SK-N-SH treated with all-trans-retinoic acid at 6 μM for 48 hours (cell line): ENCODE measurements around the gene OAS2.

Experiments used
- ATAC-seq: fragments of 200-7000 bp; cut with Tn5 transposase; 3 replicates; pipeline ENCODE4 v1.9.1; 2020; ENCODE audit warnings: mild to moderate bottlenecking, moderate library complexity
- ARNTL ChIP-seq: fragments of 450-650 bp; formaldehyde crosslinking; IDR thresholded peaks from 2 replicates; pipeline ENCODE4 v1.5.0; 2020; ENCODE audit warnings: low read depth, mild to moderate bottlenecking, moderate library complexity, borderline replicate concordance
- BACH2 ChIP-seq: fragments of 250-450 bp; sonication (Bioruptor Pico); IDR thresholded peaks from 2 replicates; pipeline ENCODE4 v1.9.0; 2021; ENCODE audit warnings: mild to moderate bottlenecking, borderline replicate concordance
- CREB5 ChIP-seq: fragments of 250-450 bp; sonication (Bioruptor Pico); IDR thresholded peaks from 2 replicates; pipeline ENCODE4 v1.5.1; 2020; ENCODE audit warnings: low read depth, mild to moderate bottlenecking, moderate library complexity
- CSDC2 ChIP-seq: fragments of 250-450 bp; sonication (Bioruptor Pico); IDR thresholded peaks from 2 replicates; pipeline ENCODE4 v1.5.0; 2020; ENCODE audit warnings: mild to moderate bottlenecking, moderate library complexity
- CSRNP3 ChIP-seq: fragments of 250-450 bp; sonication (Bioruptor Pico); IDR thresholded peaks from 2 replicates; pipeline ENCODE4 v1.5.1; 2021; ENCODE audit warnings: mild to moderate bottlenecking, moderate library complexity
- GLIS3 ChIP-seq: fragments of 250-450 bp; sonication (Bioruptor Pico); IDR thresholded peaks from 2 replicates; pipeline ENCODE4 v1.5.0; 2020; ENCODE audit warnings: mild to moderate bottlenecking, moderate library complexity
- ISL1 ChIP-seq: fragments of 250-450 bp; sonication (Bioruptor Pico); IDR thresholded peaks from 2 replicates; pipeline ENCODE4 v2.1.2; 2022; ENCODE audit warnings: mild to moderate bottlenecking, moderate library complexity
- OSR1 ChIP-seq: fragments of 250-450 bp; sonication (Bioruptor Pico); IDR thresholded peaks from 2 replicates; pipeline ENCODE4 v1.8.0; 2022; ENCODE audit warnings: moderate library complexity, mild to moderate bottlenecking, inconsistent platforms
- POU6F1 ChIP-seq: fragments of 250-450 bp; sonication (Bioruptor Pico); IDR thresholded peaks from 2 replicates; pipeline ENCODE4 v1.8.0; 2021; ENCODE audit warnings: low read depth, mild to moderate bottlenecking, moderate library complexity, borderline replicate concordance
- PPARA ChIP-seq: fragments of 250-450 bp; sonication (Bioruptor Pico); IDR thresholded peaks from 2 replicates; pipeline ENCODE4 v1.5.0; 2020; ENCODE audit warnings: mild to moderate bottlenecking, borderline replicate concordance
- SNAI2 ChIP-seq: fragments of 250-450 bp; sonication (Bioruptor Pico); IDR thresholded peaks from 2 replicates; pipeline ENCODE4 v1.5.0; 2020; ENCODE audit warnings: mild to moderate bottlenecking, moderate library complexity
- TCF4 ChIP-seq: fragments of 250-450 bp; sonication (Bioruptor Pico); IDR thresholded peaks from 2 replicates; pipeline ENCODE4 v1.8.0; 2021; ENCODE audit warnings: mild to moderate bottlenecking, moderate library complexity, borderline replicate concordance
- TOX ChIP-seq: fragments of 250-450 bp; sonication (Bioruptor Pico); IDR thresholded peaks from 2 replicates; pipeline ENCODE4 v1.8.0; 2021; ENCODE audit warnings: mild to moderate bottlenecking, moderate library complexity, borderline replicate concordance
- TSHZ2 ChIP-seq: fragments of 250-450 bp; sonication (Bioruptor Pico); IDR thresholded peaks from 2 replicates; pipeline ENCODE4 v1.5.0; 2020; ENCODE audit warnings: mild to moderate bottlenecking, moderate library complexity
- ZC3H10 ChIP-seq: fragments of 250-450 bp; sonication (Bioruptor Pico); IDR thresholded peaks from 2 replicates; pipeline ENCODE4 v1.5.1; 2021; ENCODE audit warnings: mild to moderate bottlenecking, moderate library complexity
- ZFP3 ChIP-seq: fragments of 250-450 bp; sonication (Bioruptor Pico); IDR thresholded peaks from 2 replicates; pipeline ENCODE4 v1.5.0; 2020; ENCODE audit warnings: mild to moderate bottlenecking, moderate library complexity
- ZFP30 ChIP-seq: fragments of 450-650 bp; formaldehyde crosslinking; IDR thresholded peaks from 2 replicates; pipeline ENCODE4 v1.5.0; 2022; ENCODE audit warnings: mild to moderate bottlenecking, moderate library complexity
- ZNF565 ChIP-seq: fragments of 450-650 bp; formaldehyde crosslinking; conservative IDR thresholded peaks from 2 replicates; pipeline ENCODE4 v1.5.0; 2020; ENCODE audit warnings: low read depth, mild to moderate bottlenecking, moderate library complexity

Gene OAS2

GRCh38 chr12:113057565-113058485 lies 79.5 kb downstream of the OAS2 start:
- ATAC-seq = no peak; the same call in 2 of the 3 replicates

GRCh38 chr12:113058553-113058952 lies 80.2 kb downstream of the OAS2 start:
- ATAC-seq = no peak
- TF ChIP-seq TCF4 (CRISPR knock-in tag) = no peak
- TF ChIP-seq CSDC2 (CRISPR knock-in tag) = no peak
- TF ChIP-seq BACH2 (CRISPR knock-in tag) = no peak
- TF ChIP-seq ZC3H10 (CRISPR knock-in tag) = no peak
- no peak for TF ChIP-seq TSHZ2 (CRISPR knock-in tag)
- TF ChIP-seq GLIS3 = no peak
- no peak for TF ChIP-seq ZNF565 (CRISPR knock-in tag)
- no peak for TF ChIP-seq ZFP30 (CRISPR knock-in tag)
- no peak for TF ChIP-seq CSRNP3 (CRISPR knock-in tag)
- TF ChIP-seq ISL1 (CRISPR knock-in tag) = no peak

More at GRCh38 chr12:113057565-113058485, 79.5 kb downstream of the OAS2 start:
- TF ChIP-seq POU6F1 (CRISPR knock-in tag) (no peak), PPARA (CRISPR knock-in tag) (no peak), ARNTL (CRISPR knock-in tag) (no peak), CREB5 (no peak), ZFP30 (CRISPR knock-in tag) (no peak), ISL1 (CRISPR knock-in tag) (no peak), CSDC2 (CRISPR knock-in tag) (no peak), BACH2 (CRISPR knock-in tag) (no peak), CSRNP3 (CRISPR knock-in tag) (no peak), SNAI2 (CRISPR knock-in tag) (no peak), GLIS3 (no peak), TSHZ2 (CRISPR knock-in tag) (no peak), TCF4 (CRISPR knock-in tag) (no peak), TOX (CRISPR knock-in tag) (no peak), ZFP3 (no peak), ZC3H10 (CRISPR knock-in tag) (no peak), OSR1 (no peak), ZNF565 (CRISPR knock-in tag) (no peak)
